ENCODE results near the gene ANKRD39. TPM values are rescaled to one million over a fixed set of nuclear protein-coding genes. Genes with fewer than 3 reads are reported as not detected.

ANKRD39 gene
- total and polyA plus RNA-seq, 2 donors from 2014 or later, result 10.8 to 19.2 TPM

DNA sequence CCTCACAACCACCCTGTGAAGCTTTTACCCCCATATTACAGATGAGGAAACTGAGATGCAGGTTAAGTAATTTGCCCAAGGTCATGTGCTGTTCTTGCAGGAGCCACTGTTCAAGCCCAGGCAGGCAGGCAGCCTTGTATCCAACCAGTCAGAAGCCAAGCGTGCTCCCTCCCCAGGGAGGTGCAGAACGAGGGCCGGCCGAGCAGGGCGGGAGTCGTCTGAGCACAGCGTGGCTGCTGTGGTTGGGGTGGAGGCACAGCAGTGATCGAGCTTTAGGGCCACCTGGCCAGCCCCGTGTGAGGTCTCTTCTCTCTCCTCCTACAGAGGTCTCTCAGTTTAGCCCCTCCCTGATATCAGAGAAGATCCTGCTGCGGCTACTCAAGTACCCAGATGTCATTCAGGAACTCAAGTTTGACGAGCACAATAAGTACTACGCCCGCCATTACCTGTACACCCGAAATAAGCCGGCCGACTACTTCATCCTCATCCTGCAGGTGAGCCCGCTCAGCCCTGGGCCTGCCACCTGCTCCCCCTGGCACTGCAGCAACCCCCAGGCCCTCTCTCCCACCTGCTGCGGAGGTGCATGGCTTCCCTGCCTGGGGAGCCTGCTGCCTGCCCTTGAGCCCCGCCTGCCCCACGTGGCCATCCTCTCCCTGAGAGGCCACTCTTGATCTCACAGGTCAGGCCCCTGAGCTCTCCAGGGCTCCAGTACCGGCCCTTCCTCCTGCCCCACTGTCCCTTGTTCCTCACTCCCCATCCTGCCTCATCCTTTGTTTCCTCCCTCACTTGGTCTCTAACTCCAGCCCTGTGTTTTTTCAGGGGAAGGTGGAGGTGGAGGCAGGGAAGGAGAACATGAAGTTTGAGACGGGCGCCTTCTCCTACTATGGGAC, 58.8 kb downstream of the ANKRD39 start:
- Histone ChIP-seq H3K27me3 (ENCODE audit: control insufficient read depth, insufficient read depth, low read length) (no peaks in the 10 kb centered on the region), H3K36me3 (ENCODE audit: control insufficient read depth in 2 of 3, insufficient read depth in 3 of 3, low read length in 3 of 3) (peaks cover 5 to 9% (median 5%) of the 10 kb centered on the region in 3 donors), H3K9ac (ENCODE audit: low read length in 3 of 3) (no peak overlapping the region), H3K4me3 (ENCODE audit: low read length in 3 of 3) (no peak overlapping the region), H3K9me3 (ENCODE audit: control insufficient read depth in 2 of 3, insufficient read depth in 1 of 3, low read length in 3 of 3) (no peaks in the 10 kb centered on the region), H3K27ac (ENCODE audit: low read depth in 2 of 2, low read length in 2 of 2) (no peak overlapping the region), H3K4me1 (ENCODE audit: control insufficient read depth in 2 of 3, insufficient read depth in 2 of 3, low read depth in 1 of 3, low read length in 3 of 3) (peaks cover 0 to 4% (median 0%) of the 10 kb centered on the region in 3 donors)
- FAIRE-seq (no peak), DNase-seq (peak in 1 of 5 donors; percentile 68)
- intact Hi-C loops (cut with DNase I), result no loop called here
- TF ChIP-seq, protein P1, sequence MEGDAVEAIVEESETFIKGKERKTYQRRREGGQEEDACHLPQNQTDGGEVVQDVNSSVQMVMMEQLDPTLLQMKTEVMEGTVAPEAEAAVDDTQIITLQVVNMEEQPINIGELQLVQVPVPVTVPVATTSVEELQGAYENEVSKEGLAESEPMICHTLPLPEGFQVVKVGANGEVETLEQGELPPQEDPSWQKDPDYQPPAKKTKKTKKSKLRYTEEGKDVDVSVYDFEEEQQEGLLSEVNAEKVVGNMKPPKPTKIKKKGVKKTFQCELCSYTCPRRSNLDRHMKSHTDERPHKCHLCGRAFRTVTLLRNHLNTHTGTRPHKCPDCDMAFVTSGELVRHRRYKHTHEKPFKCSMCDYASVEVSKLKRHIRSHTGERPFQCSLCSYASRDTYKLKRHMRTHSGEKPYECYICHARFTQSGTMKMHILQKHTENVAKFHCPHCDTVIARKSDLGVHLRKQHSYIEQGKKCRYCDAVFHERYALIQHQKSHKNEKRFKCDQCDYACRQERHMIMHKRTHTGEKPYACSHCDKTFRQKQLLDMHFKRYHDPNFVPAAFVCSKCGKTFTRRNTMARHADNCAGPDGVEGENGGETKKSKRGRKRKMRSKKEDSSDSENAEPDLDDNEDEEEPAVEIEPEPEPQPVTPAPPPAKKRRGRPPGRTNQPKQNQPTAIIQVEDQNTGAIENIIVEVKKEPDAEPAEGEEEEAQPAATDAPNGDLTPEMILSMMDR (IDR thresholded peaks at IDR 0.05; ENCODE audit: borderline replicate concordance, extremely low read depth, insufficient read depth), result no peak

Small RNAs within 50 kb of the gene (microRNA-seq; reads per million reads assigned to microRNA genes)
- gene MIR3127, result not detected

Other genes with a start within 250 kb of the ANKRD39 start
- gene KANSL3, start 219.7 kb downstream of the ANKRD39 start, total RNA-seq, result 48.8 TPM
- 17.5 TPM for gene KANSL3, start 219.7 kb downstream of the ANKRD39 start, polyA plus RNA-seq (ENCODE audit: insufficient read depth, low read depth, low replicate concordance)
- 1.3 TPM for gene FER1L5, start 215.3 kb downstream of the ANKRD39 start, total RNA-seq
- 0.15 TPM for gene FER1L5, start 215.3 kb downstream of the ANKRD39 start, polyA plus RNA-seq (ENCODE audit: insufficient read depth, low read depth, low replicate concordance)
- gene LMAN2L, start 118.0 kb downstream of the ANKRD39 start, total RNA-seq, result 23.0 TPM
- gene LMAN2L, start 118.0 kb downstream of the ANKRD39 start, polyA plus RNA-seq (ENCODE audit: insufficient read depth, low read depth, low replicate concordance), result 25.3 TPM
- gene CNNM4, start 97.1 kb downstream of the ANKRD39 start, total RNA-seq, result 14.5 TPM
- 3.7 TPM for gene CNNM4, start 97.1 kb downstream of the ANKRD39 start, polyA plus RNA-seq (ENCODE audit: insufficient read depth, low read depth, low replicate concordance)
- gene CNNM3, start 41.7 kb downstream of the ANKRD39 start, total RNA-seq, result 26.1 TPM
- gene CNNM3, start 41.7 kb downstream of the ANKRD39 start, polyA plus RNA-seq (ENCODE audit: insufficient read depth, low read depth, low replicate concordance), result 6.9 TPM
- gene ANKRD23, start 14.0 kb downstream of the ANKRD39 start, total RNA-seq, result 4.0 TPM
- 1.6 TPM for gene ANKRD23, start 14.0 kb downstream of the ANKRD39 start, polyA plus RNA-seq (ENCODE audit: insufficient read depth, low read depth, low replicate concordance)
- 44.6 TPM for gene SEMA4C, start 12.1 kb upstream of the ANKRD39 start, total RNA-seq
- 11.1 TPM for gene SEMA4C, start 12.1 kb upstream of the ANKRD39 start, polyA plus RNA-seq (ENCODE audit: insufficient read depth, low read depth, low replicate concordance)
- gene FAM178B, start 128.6 kb upstream of the ANKRD39 start, total RNA-seq, result 0.44 TPM
- not detected for gene FAM178B, start 128.6 kb upstream of the ANKRD39 start, polyA plus RNA-seq (ENCODE audit: insufficient read depth, low read depth, low replicate concordance)
- 8.8 TPM for gene FAHD2B, start 236.9 kb upstream of the ANKRD39 start, total RNA-seq
- 34.5 TPM for gene FAHD2B, start 236.9 kb upstream of the ANKRD39 start, polyA plus RNA-seq (ENCODE audit: insufficient read depth, low read depth, low replicate concordance)

Measured in kidney (tissue), 14 donors.